GM13977 (cell line): Measurements from ENCODE around the gene SENP8.
A peak's percentile ranks its signal among the peaks of the same experiment; 100 is the strongest.
"Not testable (repeated sequence)": the region's sequence is repeated elsewhere in the genome, so short reads cannot be mapped to it uniquely, and the experiment has no call there.

ENCODE experiments used
- DNase-seq: peaks from one replicate; pipeline ENCODE4 v3.0.0; 2012; ENCODE audit warnings: low spot score
- CTCF ChIP-seq: IDR thresholded peaks from 2 replicates; pipeline ENCODE4 v1.5.1; 2012; ENCODE audit warnings: mild to moderate bottlenecking, control low read depth; ENCODE audit not compliant: insufficient read depth; ENCODE audit errors: extremely low read depth, missing control alignments
- in situ Hi-C: fragments of 300-500 bp; cut with MboI; formaldehyde crosslinking; loops from one replicate; pipeline ENCODE4 v1.12.0; 2022; ENCODE audit warnings: low sequenced_read_pairs, low pct_unique_long_range_greater_than_20kb, mixed read lengths, inconsistent platforms; ENCODE audit not compliant: unreplicated experiment

Gene SENP8

DNA sequence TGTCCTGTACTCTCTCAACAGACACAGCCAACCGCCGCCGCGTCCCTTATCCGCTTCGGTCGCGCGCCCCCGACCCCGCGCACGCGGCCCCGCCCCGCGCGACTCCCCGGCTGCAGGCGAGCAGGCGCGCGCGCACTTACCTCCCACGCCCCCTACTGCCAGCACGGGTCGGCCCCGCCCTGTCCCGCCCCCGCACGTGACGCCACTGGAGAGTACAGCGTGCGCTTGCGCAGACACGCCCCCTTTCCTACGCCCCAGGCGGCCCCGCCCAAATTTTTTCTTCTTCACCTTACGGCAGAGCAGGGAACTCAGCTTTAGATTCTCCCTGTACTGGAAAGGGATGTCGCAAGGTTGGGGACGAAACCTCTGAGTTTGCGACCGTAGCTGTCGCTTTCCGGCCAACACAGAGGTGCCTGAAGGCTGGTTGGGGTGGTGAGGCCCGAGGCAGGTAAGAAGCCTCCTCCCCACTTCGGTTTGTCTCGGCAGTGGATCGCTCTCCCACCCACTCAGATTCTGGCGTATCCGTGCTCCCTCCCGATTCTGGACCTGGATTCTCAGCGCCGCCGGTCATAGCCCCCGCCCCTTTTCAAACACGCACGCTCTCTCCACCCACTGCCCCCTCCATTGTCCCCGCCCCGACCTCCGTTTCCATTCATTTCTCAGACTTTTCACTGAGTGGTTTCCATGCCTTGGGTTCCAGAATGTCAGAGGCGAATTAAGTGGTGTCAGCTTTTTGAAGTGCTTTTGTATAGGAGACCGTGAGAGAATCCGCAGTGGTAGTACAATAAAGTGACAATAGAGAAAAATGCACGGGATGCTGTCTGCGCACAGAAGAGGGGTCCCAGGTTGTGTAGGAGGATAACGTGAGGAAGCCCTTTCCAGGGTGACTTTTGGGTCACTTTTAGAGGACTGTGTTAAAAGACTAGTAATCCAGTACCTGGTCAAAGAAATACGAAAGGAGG, at the start of gene SENP8, which contains the start of gene MYO9A:
TSS of gene SENP8 (plus strand) at position 387 of the 962 bp plus-strand sequence. CDS start 21,221 bp downstream, outside the sequence.
TSS of gene MYO9A (minus strand) at position 134 of the 962 bp plus-strand sequence. CDS start 71,587 bp downstream, outside the sequence.
- peak; percentile 98 for DNase-seq
- in situ Hi-C loops, result no loop called here
- TF ChIP-seq CTCF, result peak; percentile 20

GRCh38 chr15:72068856-72069255, 49.3 kb upstream of the SENP8 start:
- in situ Hi-C loops, result no loop called here
- DNase-seq, result no peak

DNA sequence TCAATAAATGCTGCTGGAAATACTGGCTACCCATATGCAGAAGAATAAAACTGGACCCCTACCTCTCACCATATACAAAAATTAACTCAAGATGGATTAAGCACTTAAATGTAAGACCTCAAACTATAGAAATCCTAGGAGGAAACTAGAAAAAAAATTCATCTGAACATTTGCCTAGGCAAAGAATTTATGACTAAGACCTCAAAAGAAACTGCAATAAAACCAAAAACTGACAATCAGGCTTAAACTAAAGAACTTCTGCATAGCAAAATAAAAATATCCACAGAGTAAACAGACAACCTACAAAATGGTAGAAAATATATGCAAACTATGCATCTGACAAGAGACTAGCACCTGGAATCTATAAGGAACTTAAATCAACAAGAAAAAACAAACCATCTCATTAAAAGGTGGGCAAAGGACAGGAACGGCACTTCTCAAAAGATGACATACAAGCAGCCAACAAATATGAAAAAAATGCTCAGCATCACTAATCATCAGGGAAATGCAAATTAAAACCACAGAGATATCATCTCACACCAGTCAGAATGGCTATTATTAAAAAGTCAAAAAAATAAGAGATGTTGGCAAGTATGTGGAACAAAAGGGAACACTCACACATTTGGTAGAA, 47.3 kb upstream of the SENP8 start:
- no peak for TF ChIP-seq CTCF
- in situ Hi-C loops, result no loop called here
- DNase-seq, result no peak

More at GRCh38 chr15:72068856-72069255, 49.3 kb upstream of the SENP8 start:
- TF ChIP-seq CTCF, result no peak

- in situ Hi-C loops, DNase-seq: not testable (repeated sequence)
Observed at GRCh38 chr15:72071448-72071825, 46.8 kb upstream of the SENP8 start.

DNA sequence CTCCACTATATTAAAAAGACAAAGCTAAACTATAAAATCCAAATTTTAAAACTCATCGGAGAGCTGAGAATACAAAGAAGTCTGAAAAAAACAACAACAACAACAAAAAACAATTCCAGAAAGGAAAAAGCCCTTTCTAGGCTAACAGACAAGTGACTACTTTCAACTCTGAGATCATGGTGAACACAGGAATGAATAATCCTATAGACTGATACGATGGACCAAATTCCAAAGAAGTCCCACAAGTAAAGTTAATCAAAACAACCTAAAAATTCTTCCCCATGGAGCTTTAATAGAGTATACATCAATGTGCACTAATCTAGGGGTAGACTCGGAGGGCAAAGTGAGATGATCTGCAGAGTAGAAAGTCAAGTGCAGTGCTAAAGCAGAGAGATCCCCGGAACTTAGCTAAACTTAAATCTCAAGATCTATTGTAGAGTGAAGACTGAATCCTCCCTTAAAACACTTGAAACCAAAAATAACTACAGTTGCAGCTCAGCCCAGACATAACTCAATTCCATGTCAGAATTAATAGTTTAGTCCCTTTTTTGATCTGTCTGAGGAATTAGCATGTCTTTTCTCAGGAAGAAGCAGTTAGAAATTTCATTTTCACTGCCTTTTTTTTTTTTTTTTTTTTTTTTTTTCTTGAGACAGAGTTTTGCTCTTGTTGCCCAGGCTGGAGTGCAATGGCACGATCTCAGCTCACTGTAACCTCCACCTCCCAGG, 43.7 kb upstream of the SENP8 start:
- TF ChIP-seq CTCF, result no peak
- in situ Hi-C loops, result no loop called here
- DNase-seq, result no peak

DNA sequence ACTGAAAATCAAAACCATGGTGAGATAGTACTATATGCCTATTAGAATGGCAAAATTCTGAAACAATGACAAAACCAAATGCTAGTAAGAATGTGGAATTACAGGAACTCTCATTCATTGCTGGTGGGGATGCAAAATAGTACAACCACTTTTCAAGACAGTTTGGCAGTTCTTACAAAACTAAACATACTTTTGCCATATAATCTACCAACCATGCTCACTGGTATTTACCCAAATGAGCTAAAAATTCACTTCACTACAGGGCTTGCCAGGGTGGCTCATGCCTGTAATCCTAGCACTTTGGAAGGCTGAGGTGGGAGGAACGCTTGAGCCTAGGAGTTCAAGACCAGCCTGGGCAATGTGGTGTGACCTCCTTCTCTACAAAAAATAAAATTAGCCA, 40.3 kb upstream of the SENP8 start:
- no peak for DNase-seq
- in situ Hi-C loops, result no loop called here
- no peak for TF ChIP-seq CTCF
